Mammary epithelial cell (primary cell): Measurements from ENCODE around the gene BRD4.

Experiments
- CTCF ChIP-seq, 2 donors: IDR thresholded peaks in 1 of 2; conservative IDR thresholded peaks in 1 of 2; 2 replicates each; pipeline ENCODE4 v1.5.1; 2011 to 2012; ENCODE audit warnings: inconsistent platforms in 2 of 2, low read length in 2 of 2, mild to moderate bottlenecking in 2 of 2, control low read depth in 1 of 2, low read depth in 1 of 2; ENCODE audit not compliant: insufficient read depth in 1 of 2; ENCODE audit errors: extremely low read depth in 1 of 2
- EZH2 ChIP-seq: IDR thresholded peaks from 2 replicates; pipeline ENCODE4 v1.6.1; 2012; ENCODE audit warnings: low read length, inconsistent platforms, borderline replicate concordance

GRCh38 chr19:15374796-15375440 is 42.6 kb upstream of the BRD4 start:
- TF ChIP-seq CTCF (conservative IDR thresholded peaks at IDR 0.05 in 1 of 2, IDR thresholded peaks at IDR 0.05 in 1 of 2; ENCODE audit: extremely low read depth in 1 of 2, insufficient read depth in 1 of 2, low read depth in 1 of 2, low read length in 2 of 2), result no peak
- TF ChIP-seq EZH2, result no peak
